Fibroblast of mammary gland (primary cell): ENCODE results near the gene ANKS4B.
A peak's percentile ranks its signal among the peaks of the same experiment; 100 is the strongest.
"Not testable (repeated sequence)": the region's sequence is repeated elsewhere in the genome, so short reads cannot be mapped to it uniquely, and the experiment has no call there.

ENCODE experiments used
- DNase-seq: peaks from one replicate; pipeline ENCODE4 v3.0.0-alpha.2; 2010; ENCODE audit warnings: low read depth
- H3K4me3 ChIP-seq: 2 replicates; pipeline ENCODE4 v1.5.1; 2011; ENCODE audit warnings: low read depth, mild to moderate bottlenecking, low read length, moderate library complexity; ENCODE audit not compliant: control insufficient read depth
- TF ChIP-seq, protein P1 (sequence below): conservative IDR thresholded peaks from 2 replicates; pipeline ENCODE4 v1.5.1; 2011; ENCODE audit warnings: low read depth, low read length, inconsistent platforms; ENCODE audit not compliant: control insufficient read depth, insufficient read depth

Gene ANKS4B

DNA sequence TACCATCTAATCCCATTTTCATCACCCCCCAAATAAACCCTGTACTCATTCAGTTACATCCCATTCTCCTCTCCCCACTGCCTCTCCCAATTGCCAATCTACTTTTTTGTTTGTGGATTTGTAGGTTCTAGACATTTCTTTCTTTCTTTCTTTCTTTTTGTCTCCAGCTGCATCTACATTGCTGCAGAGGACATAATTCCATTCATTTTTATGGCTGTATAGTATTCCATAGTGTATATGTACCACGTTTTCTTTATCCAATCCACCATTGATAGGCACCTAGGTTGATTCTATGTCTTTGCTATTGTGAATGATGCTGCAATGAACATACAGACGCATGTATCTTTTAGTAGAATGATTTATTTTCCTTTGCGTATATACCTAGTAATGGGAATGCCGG is 50.9 kb downstream of the ANKS4B start:
- no peak overlapping the region for H3K4me3 ChIP-seq
- no peak for DNase-seq
- TF ChIP-seq, protein P1, sequence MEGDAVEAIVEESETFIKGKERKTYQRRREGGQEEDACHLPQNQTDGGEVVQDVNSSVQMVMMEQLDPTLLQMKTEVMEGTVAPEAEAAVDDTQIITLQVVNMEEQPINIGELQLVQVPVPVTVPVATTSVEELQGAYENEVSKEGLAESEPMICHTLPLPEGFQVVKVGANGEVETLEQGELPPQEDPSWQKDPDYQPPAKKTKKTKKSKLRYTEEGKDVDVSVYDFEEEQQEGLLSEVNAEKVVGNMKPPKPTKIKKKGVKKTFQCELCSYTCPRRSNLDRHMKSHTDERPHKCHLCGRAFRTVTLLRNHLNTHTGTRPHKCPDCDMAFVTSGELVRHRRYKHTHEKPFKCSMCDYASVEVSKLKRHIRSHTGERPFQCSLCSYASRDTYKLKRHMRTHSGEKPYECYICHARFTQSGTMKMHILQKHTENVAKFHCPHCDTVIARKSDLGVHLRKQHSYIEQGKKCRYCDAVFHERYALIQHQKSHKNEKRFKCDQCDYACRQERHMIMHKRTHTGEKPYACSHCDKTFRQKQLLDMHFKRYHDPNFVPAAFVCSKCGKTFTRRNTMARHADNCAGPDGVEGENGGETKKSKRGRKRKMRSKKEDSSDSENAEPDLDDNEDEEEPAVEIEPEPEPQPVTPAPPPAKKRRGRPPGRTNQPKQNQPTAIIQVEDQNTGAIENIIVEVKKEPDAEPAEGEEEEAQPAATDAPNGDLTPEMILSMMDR, result no peak

DNA sequence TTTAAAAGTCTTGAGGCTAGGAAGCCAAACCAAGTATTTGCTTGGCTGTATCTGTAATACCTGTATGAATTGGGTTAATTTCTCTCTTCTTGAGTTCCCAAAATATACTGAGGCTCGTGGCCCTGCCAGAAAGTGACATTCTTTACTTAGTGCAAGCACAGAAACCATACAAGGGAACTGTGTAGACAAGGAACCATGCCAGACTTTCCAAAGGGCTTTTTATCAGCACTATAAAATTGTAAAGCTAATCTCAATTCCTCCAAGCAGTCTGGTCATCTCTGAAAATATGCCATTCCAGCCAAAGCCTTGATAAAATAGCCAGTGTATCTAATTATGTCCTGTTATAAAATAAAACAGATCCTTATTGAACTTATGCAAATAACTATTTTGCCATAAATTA is 51.8 kb downstream of the ANKS4B start:
- no peak for DNase-seq
- TF ChIP-seq, protein P1, result no peak
- no peak overlapping the region for H3K4me3 ChIP-seq

DNA sequence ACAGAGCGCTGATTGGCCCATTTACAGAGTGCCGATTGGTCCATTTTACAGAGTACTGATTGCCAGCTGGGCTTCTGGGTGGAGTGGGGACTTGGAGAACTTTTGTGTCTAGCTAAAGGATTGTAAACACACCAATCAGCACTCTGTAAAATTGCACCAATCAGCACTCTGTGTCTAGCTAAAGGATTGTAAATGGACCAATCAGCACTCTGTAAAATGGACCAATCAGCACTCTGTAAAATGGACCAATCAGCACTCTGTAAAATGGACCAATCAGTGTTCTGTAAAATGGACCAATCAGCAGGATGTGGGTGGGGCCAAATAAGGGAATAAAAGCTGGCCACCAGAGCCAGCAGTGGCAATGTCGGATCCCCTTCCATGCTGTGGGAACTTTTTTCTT is 56.3 kb downstream of the ANKS4B start:
- not testable (repeated sequence) for DNase-seq, H3K4me3 ChIP-seq

DNA sequence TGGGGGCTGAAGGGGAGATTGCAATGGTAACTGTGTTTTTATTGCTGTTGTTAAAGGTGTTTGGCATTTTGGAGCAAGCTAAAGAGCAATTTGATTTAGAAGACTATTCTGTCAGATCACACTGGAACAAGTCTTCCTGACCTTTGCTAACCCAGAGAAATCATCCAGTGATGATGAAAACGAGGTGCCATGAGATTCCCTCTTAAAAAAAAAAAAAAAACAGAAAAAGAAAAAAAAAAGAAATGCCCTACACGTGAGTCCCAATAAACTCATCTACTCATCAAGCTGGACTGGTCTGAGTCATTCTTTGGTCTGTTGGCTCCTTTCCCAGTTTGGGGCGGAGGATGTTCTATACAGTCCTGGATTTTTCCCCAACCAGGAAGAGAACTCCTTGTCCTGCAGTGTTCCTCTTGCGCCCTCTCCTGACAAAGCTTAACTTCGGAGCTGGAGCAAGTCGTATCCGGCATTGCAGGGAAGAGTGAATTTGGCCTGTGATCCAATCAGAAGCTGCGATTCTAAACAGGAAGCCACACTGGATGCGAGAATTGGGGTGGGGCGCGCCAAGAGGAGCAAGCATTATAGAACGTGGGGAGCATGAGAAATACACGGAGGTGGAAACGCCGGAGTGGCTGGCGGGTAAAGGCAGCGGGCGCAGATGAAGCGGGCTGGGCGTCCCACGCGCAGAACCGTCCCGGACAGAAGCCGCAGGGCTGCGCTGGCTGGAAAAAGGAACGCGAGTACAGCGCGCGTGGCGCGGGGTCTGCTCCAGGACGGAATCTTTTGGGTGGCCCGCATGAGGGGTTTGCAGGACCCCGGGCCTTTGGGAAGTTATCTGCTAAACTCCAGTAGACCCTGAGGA is 67.0 kb downstream of the ANKS4B start:
- TF ChIP-seq, protein P1, result peak; percentile 96
- peak overlapping the region; percentile 70 for H3K4me3 ChIP-seq

GRCh38 chr16:21301168-21301894 is 67.8 kb downstream of the ANKS4B start:
- H3K4me3 ChIP-seq, result peak overlapping the region; percentile 70
- TF ChIP-seq, protein P1, result no peak
- peak; percentile 74 for DNase-seq

More for the DNA sequence above, 67.0 kb downstream of the ANKS4B start:
- peak; percentile 100 for DNase-seq

GRCh38 chr16:21301895-21302291 is 68.4 kb downstream of the ANKS4B start:
- DNase-seq, result peak; percentile 25
- TF ChIP-seq, protein P1, result no peak
- peak overlapping the region; percentile 70 for H3K4me3 ChIP-seq

DNA sequence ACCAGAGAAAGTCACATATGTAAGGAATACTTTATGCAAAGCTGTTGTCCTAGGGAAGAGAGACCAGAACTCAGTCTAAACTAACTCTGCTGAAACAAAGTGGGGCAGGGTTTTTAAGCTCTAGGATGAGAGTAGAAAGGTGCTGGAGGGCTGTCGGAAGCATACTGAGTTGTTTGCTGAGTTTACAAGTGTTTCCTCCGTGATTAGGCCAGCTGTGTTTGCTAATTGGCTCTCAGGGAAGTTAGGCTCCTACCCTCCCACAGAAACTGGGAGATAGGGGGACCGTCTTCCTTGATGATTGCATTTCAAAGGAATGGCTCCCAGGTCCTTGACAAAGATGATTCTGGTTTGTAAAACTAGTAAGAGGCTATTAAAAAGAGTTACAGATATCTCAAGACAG is 69.0 kb downstream of the ANKS4B start:
- TF ChIP-seq, protein P1, result no peak
- peak overlapping the region; percentile 70 for H3K4me3 ChIP-seq
- peak; percentile 29 for DNase-seq
